Neural cell (in vitro differentiated cells): ENCODE measurements around the gene E2F4. TPM values are rescaled to one million over a fixed set of nuclear protein-coding genes. Genes with fewer than 3 reads are reported as not detected.

Experiments used
- H2AFZ ChIP-seq: fragments of 200-600, 300-800 bp; sonication (generic), shearing (Covaris generic); 2 replicates; pipeline ENCODE4 v1.6.0; 2014; ENCODE audit warnings: low read depth, mild to moderate bottlenecking, antibody characterized with exemption, low read length, moderate library complexity
- H3F3A ChIP-seq: fragments of 200-600 bp; shearing (Covaris generic); 2 replicates; pipeline ENCODE4 v1.6.1; 2016; ENCODE audit warnings: mild to moderate bottlenecking, moderate library complexity, mixed read lengths, antibody characterized with exemption, low read length; ENCODE audit not compliant: insufficient read depth, poor library complexity, severe bottlenecking
- H3K27ac ChIP-seq: fragments of 200-600, 300-800 bp; sonication (generic), shearing (Covaris generic); 2 replicates; pipeline ENCODE4 v1.5.1; 2014; ENCODE audit warnings: mild to moderate bottlenecking, low read length, moderate library complexity
- H3K27me3 ChIP-seq: fragments of 300-800, 200-600 bp; sonication (generic), shearing (Covaris generic); 2 replicates; pipeline ENCODE4 v1.6.0; 2014; ENCODE audit warnings: mild to moderate bottlenecking, low read depth, low read length, moderate library complexity; ENCODE audit not compliant: insufficient read depth
- H3K36me3 ChIP-seq: fragments of 300-800, 200-600 bp; sonication (generic), shearing (Covaris generic); 2 replicates; pipeline ENCODE4 v1.5.1; 2014; ENCODE audit warnings: mild to moderate bottlenecking, antibody characterized with exemption, low read length, moderate library complexity; ENCODE audit not compliant: insufficient read depth
- H3K4me2 ChIP-seq: fragments of 300-800, 200-600 bp; sonication (generic), shearing (Covaris generic); 2 replicates; pipeline ENCODE4 v1.6.0; 2014; ENCODE audit warnings: mild to moderate bottlenecking, low read length
- H3K4me3 ChIP-seq: fragments of 300-800, 200-600 bp; sonication (generic), shearing (Covaris generic); 2 replicates; pipeline ENCODE4 v1.5.1; 2014; ENCODE audit warnings: mild to moderate bottlenecking, low read length, moderate library complexity
- H3K79me2 ChIP-seq: fragments of 200-600 bp; shearing (Covaris generic); replicated peaks from 2 replicates; pipeline ENCODE4 v1.6.0; 2014; ENCODE audit warnings: mild to moderate bottlenecking, low read length, moderate library complexity; ENCODE audit not compliant: insufficient read depth
- H3K9ac ChIP-seq: fragments of 300-800, 200-600 bp; sonication (generic), shearing (Covaris generic); 2 replicates; pipeline ENCODE4 v1.6.1; 2016; ENCODE audit warnings: mild to moderate bottlenecking, low read length, mixed read lengths
- H3K9me2 ChIP-seq: fragments of 200-600 bp; shearing (Covaris generic); 2 replicates; pipeline ENCODE4 v1.6.1; 2016; ENCODE audit warnings: mild to moderate bottlenecking, low read length, mixed read lengths; ENCODE audit not compliant: insufficient read depth
- H3K9me3 ChIP-seq: fragments of 200-600, 300-800 bp; sonication (generic), shearing (Covaris generic); 2 replicates; pipeline ENCODE4 v1.6.1; 2016; ENCODE audit warnings: mild to moderate bottlenecking, mixed run types, low read length, moderate library complexity, mixed read lengths
- H4K20me1 ChIP-seq: fragments of 200-600 bp; shearing (Covaris generic); 2 replicates; pipeline ENCODE4 v1.6.1; 2016; ENCODE audit warnings: mild to moderate bottlenecking, mixed run types; ENCODE audit not compliant: insufficient read depth
- CTCF ChIP-seq: fragments of 450-650 bp; IDR thresholded peaks from 2 replicates; pipeline ENCODE4 v1.5.1; 2014; ENCODE audit warnings: antibody characterized with exemption, mild to moderate bottlenecking, moderate library complexity; ENCODE audit not compliant: poor library complexity, severe bottlenecking
- EP300 ChIP-seq: fragments of 450-650 bp; conservative IDR thresholded peaks from 2 replicates; pipeline ENCODE4 v1.6.1; 2014; ENCODE audit warnings: antibody characterized with exemption, mild to moderate bottlenecking, moderate library complexity; ENCODE audit not compliant: poor library complexity, severe bottlenecking
- EZH2 ChIP-seq: fragments of 200-600, 300-800 bp; shearing (Covaris generic), sonication (generic); IDR thresholded peaks from 2 replicates; pipeline ENCODE4 v1.6.1; 2014; ENCODE audit warnings: antibody characterized with exemption, low read length, borderline replicate concordance, mild to moderate bottlenecking; ENCODE audit not compliant: insufficient read depth, poor library complexity, severe bottlenecking
- MXI1 ChIP-seq: fragments of 450-650 bp; conservative IDR thresholded peaks from 2 replicates; pipeline ENCODE4 v1.6.1; 2014; ENCODE audit warnings: antibody characterized with exemption, mild to moderate bottlenecking; ENCODE audit not compliant: poor library complexity, severe bottlenecking
- POLR2AphosphoS5 ChIP-seq: IDR thresholded peaks from 2 replicates; pipeline ENCODE4 v1.6.1; 2012
- RAD21 ChIP-seq: fragments of 450-650 bp; conservative IDR thresholded peaks from 2 replicates; pipeline ENCODE4 v1.6.1; 2014; ENCODE audit warnings: antibody characterized with exemption, mild to moderate bottlenecking, moderate library complexity
- REST ChIP-seq: IDR thresholded peaks from 2 replicates; pipeline ENCODE4 v1.6.1; 2012; ENCODE audit warnings: borderline replicate concordance
- SMC3 ChIP-seq: fragments of 450-650 bp; conservative IDR thresholded peaks from 2 replicates; pipeline ENCODE4 v1.6.1; 2014; ENCODE audit warnings: antibody characterized with exemption, mild to moderate bottlenecking, moderate library complexity; ENCODE audit not compliant: poor library complexity
- TAF1 ChIP-seq: IDR thresholded peaks from 2 replicates; pipeline ENCODE4 v1.6.1; 2012; ENCODE audit warnings: low read depth
- polyA plus RNA-seq: library from polyadenylated mRNA; depleted of rRNA; stranded (reverse); fragments of >200 nt; gene quantifications from 2 replicates; pipeline ENCODE4 v1.2.3, GENCODE V29; 2014

Gene E2F4
- polyA plus RNA-seq, 1 donor from 2014 or later, result 112 TPM

- Histone ChIP-seq H3K27ac (no peak overlapping the region), H3K9ac (no peak overlapping the region), H4K20me1 (no peaks in the 10 kb centered on the region), H2AFZ (no peak overlapping the region), H3K4me2 (no peak overlapping the region), H3K27me3 (peaks cover 99% of the 10 kb centered on the region), H3K9me3 (no peaks in the 10 kb centered on the region), H3K4me3 (no peak overlapping the region), H3K79me2 (no peaks in the 10 kb centered on the region), H3F3A (no peaks in the 10 kb centered on the region), H3K36me3 (no peaks in the 10 kb centered on the region), H3K9me2 (no peaks in the 10 kb centered on the region)
- TF ChIP-seq TAF1, result no peak
- TF ChIP-seq MXI1, result no peak
- no peak for TF ChIP-seq SMC3
- TF ChIP-seq EP300, result no peak
- no peak for TF ChIP-seq REST
- no peak for TF ChIP-seq POLR2AphosphoS5
- no peak for TF ChIP-seq CTCF
- TF ChIP-seq EZH2, result no peak
- TF ChIP-seq RAD21, result no peak
Observed at GRCh38 chr16:67166110-67166547, 25.8 kb upstream of the E2F4 start.

GRCh38 chr16:67166598-67167168 lies 25.3 kb upstream of the E2F4 start:
- no peaks in the 10 kb centered on the region for H3F3A ChIP-seq
- no peak overlapping the region for H2AFZ ChIP-seq
- H3K27me3 ChIP-seq, result peaks cover 99% of the 10 kb centered on the region
- H3K79me2 ChIP-seq, result no peaks in the 10 kb centered on the region
- H3K27ac ChIP-seq, result no peak overlapping the region
- no peaks in the 10 kb centered on the region for H3K9me2 ChIP-seq
- TF ChIP-seq EP300 (no peak), RAD21 (no peak), EZH2 (no peak), POLR2AphosphoS5 (no peak), REST (no peak), CTCF (no peak), MXI1 (no peak), TAF1 (no peak), SMC3 (no peak)
- H3K4me2 ChIP-seq, result no peak overlapping the region
- H3K36me3 ChIP-seq, result no peaks in the 10 kb centered on the region
- no peaks in the 10 kb centered on the region for H3K9me3 ChIP-seq
- H3K9ac ChIP-seq, result no peak overlapping the region
- no peak overlapping the region for H3K4me3 ChIP-seq
- H4K20me1 ChIP-seq, result no peaks in the 10 kb centered on the region
